K562 (cell line): ENCODE data around the gene MAN2A1.

ENCODE experiments used
- EZH2 ChIP-seq: IDR thresholded peaks from 2 replicates; pipeline ENCODE4 v1.6.1; 2012; ENCODE audit warnings: low read depth, mild to moderate bottlenecking, inconsistent platforms, low read length, borderline replicate concordance
- FOS ChIP-seq: IDR thresholded peaks from 3 replicates; pipeline ENCODE4 v1.6.1; 2011; ENCODE audit not compliant: insufficient read length; ENCODE audit errors: extremely low read depth
- JUN ChIP-seq, 2 experiments: sonication (generic) in 1 of 2; formaldehyde crosslinking in 1 of 2; IDR thresholded peaks; 2 replicates each; pipeline versions ENCODE4 v1.6.1 to v1.8.0; 2012 to 2022; ENCODE audit warnings: borderline replicate concordance in 2 of 2, mild to moderate bottlenecking in 2 of 2, improper control_type of control experiment in 1 of 2, low read depth in 1 of 2, low read length in 1 of 2, missing genetic modification reagents in 1 of 2
- L3MBTL2 ChIP-seq: fragments of 450-650 bp; IDR thresholded peaks from 2 replicates; pipeline ENCODE4 v1.6.1; 2016; ENCODE audit warnings: mild to moderate bottlenecking, moderate library complexity
- MYBL2 ChIP-seq, 2 experiments: fragments of 450-650 bp in 1 of 2; sonication (generic) in 1 of 2; formaldehyde crosslinking in 1 of 2; IDR thresholded peaks; 2 replicates each; pipeline versions ENCODE4 v1.6.1 to v1.8.1; 2017 to 2022; ENCODE audit warnings: borderline replicate concordance in 1 of 2, inconsistent platforms in 1 of 2, low read depth in 1 of 2, mild to moderate bottlenecking in 1 of 2, missing genetic modification reagents in 1 of 2, moderate library complexity in 1 of 2
- SP1 ChIP-seq: sonication (generic); formaldehyde crosslinking; IDR thresholded peaks from 2 replicates; pipeline ENCODE4 v1.8.1; 2022; ENCODE audit warnings: mild to moderate bottlenecking, missing genetic modification reagents
- ZBTB8A ChIP-seq: fragments of 450-650 bp; IDR thresholded peaks from 2 replicates; pipeline ENCODE4 v1.6.1; 2018; ENCODE audit warnings: mild to moderate bottlenecking, moderate library complexity; ENCODE audit not compliant: partially characterized antibody
- TF ChIP-seq, protein P1 (sequence below): sonication (generic); formaldehyde crosslinking; IDR thresholded peaks from 2 replicates; pipeline ENCODE4 v1.8.1; 2023; ENCODE audit warnings: mild to moderate bottlenecking, missing genetic modification reagents
- TF ChIP-seq, protein P2 (sequence below): sonication (generic); formaldehyde crosslinking; IDR thresholded peaks from 2 replicates; pipeline ENCODE4 v1.8.1; 2022; ENCODE audit warnings: missing genetic modification reagents
- TF ChIP-seq, protein P3 (sequence below): sonication (generic); formaldehyde crosslinking; IDR thresholded peaks from 2 replicates; pipeline ENCODE4 v1.8.1; 2023; ENCODE audit warnings: mild to moderate bottlenecking, missing genetic modification reagents
- TF ChIP-seq, protein P4 (sequence below), 3 experiments: IDR thresholded peaks in 2 of 3; conservative IDR thresholded peaks in 1 of 3; 2 replicates each; pipeline ENCODE4 v1.5.1; 2011 to 2012; ENCODE audit warnings: low read length in 3 of 3, mild to moderate bottlenecking in 3 of 3, control low read depth in 2 of 3, improper control_type of control experiment in 1 of 3, inconsistent platforms in 1 of 3, low read depth in 1 of 3, mixed read lengths in 1 of 3, moderate library complexity in 1 of 3; ENCODE audit not compliant: insufficient read depth in 2 of 3
- TF ChIP-seq, protein P5 (sequence below): sonication (generic); formaldehyde crosslinking; IDR thresholded peaks from 2 replicates; pipeline ENCODE4 v1.8.0; 2022; ENCODE audit warnings: mild to moderate bottlenecking, low read depth, missing genetic modification reagents

DNA sequence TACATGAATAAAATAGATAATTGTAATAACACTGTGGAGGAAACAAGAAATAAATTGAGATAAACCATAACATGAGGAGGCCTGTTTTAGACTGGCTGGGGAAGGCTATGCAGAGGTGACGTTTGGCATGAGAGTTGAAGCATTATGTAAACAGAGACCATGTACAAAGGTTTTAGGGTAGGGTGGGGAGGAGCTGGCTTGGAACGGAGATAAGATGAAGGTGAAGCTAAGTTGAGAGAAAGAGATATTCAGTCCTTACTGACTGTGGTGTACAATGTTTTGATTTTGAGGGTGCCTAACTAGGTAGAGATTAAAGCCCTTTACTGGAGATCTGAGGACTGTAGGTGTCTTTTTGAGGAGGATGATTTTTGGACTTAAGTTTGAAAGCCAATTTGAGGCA, 17.8 kb downstream of the MAN2A1 start:
- TF ChIP-seq FOS, result no peak
- no peak for TF ChIP-seq ZBTB8A
- TF ChIP-seq SP1 (CRISPR knock-in tag), result no peak
- TF ChIP-seq EZH2, result no peak
- no peak for TF ChIP-seq MYBL2 (IDR thresholded peaks at IDR 0.05; ENCODE audit: low read depth)
- TF ChIP-seq MYBL2 (CRISPR knock-in tag; IDR thresholded peaks at IDR 0.05; ENCODE audit: borderline replicate concordance), result no peak
- TF ChIP-seq, protein P1, sequence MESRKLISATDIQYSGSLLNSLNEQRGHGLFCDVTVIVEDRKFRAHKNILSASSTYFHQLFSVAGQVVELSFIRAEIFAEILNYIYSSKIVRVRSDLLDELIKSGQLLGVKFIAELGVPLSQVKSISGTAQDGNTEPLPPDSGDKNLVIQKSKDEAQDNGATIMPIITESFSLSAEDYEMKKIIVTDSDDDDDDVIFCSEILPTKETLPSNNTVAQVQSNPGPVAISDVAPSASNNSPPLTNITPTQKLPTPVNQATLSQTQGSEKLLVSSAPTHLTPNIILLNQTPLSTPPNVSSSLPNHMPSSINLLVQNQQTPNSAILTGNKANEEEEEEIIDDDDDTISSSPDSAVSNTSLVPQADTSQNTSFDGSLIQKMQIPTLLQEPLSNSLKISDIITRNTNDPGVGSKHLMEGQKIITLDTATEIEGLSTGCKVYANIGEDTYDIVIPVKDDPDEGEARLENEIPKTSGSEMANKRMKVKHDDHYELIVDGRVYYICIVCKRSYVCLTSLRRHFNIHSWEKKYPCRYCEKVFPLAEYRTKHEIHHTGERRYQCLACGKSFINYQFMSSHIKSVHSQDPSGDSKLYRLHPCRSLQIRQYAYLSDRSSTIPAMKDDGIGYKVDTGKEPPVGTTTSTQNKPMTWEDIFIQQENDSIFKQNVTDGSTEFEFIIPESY, result no peak
- TF ChIP-seq, protein P2, sequence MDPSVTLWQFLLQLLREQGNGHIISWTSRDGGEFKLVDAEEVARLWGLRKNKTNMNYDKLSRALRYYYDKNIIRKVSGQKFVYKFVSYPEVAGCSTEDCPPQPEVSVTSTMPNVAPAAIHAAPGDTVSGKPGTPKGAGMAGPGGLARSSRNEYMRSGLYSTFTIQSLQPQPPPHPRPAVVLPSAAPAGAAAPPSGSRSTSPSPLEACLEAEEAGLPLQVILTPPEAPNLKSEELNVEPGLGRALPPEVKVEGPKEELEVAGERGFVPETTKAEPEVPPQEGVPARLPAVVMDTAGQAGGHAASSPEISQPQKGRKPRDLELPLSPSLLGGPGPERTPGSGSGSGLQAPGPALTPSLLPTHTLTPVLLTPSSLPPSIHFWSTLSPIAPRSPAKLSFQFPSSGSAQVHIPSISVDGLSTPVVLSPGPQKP (CRISPR knock-in tag), result no peak
- no peak for TF ChIP-seq JUN (IDR thresholded peaks at IDR 0.05; ENCODE audit: borderline replicate concordance, low read depth, low read length)
- no peak for TF ChIP-seq JUN (CRISPR knock-in tag; IDR thresholded peaks at IDR 0.05; ENCODE audit: borderline replicate concordance)
- TF ChIP-seq, protein P3, sequence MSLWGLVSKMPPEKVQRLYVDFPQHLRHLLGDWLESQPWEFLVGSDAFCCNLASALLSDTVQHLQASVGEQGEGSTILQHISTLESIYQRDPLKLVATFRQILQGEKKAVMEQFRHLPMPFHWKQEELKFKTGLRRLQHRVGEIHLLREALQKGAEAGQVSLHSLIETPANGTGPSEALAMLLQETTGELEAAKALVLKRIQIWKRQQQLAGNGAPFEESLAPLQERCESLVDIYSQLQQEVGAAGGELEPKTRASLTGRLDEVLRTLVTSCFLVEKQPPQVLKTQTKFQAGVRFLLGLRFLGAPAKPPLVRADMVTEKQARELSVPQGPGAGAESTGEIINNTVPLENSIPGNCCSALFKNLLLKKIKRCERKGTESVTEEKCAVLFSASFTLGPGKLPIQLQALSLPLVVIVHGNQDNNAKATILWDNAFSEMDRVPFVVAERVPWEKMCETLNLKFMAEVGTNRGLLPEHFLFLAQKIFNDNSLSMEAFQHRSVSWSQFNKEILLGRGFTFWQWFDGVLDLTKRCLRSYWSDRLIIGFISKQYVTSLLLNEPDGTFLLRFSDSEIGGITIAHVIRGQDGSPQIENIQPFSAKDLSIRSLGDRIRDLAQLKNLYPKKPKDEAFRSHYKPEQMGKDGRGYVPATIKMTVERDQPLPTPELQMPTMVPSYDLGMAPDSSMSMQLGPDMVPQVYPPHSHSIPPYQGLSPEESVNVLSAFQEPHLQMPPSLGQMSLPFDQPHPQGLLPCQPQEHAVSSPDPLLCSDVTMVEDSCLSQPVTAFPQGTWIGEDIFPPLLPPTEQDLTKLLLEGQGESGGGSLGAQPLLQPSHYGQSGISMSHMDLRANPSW (CRISPR knock-in tag), result no peak
- TF ChIP-seq, protein P4, sequence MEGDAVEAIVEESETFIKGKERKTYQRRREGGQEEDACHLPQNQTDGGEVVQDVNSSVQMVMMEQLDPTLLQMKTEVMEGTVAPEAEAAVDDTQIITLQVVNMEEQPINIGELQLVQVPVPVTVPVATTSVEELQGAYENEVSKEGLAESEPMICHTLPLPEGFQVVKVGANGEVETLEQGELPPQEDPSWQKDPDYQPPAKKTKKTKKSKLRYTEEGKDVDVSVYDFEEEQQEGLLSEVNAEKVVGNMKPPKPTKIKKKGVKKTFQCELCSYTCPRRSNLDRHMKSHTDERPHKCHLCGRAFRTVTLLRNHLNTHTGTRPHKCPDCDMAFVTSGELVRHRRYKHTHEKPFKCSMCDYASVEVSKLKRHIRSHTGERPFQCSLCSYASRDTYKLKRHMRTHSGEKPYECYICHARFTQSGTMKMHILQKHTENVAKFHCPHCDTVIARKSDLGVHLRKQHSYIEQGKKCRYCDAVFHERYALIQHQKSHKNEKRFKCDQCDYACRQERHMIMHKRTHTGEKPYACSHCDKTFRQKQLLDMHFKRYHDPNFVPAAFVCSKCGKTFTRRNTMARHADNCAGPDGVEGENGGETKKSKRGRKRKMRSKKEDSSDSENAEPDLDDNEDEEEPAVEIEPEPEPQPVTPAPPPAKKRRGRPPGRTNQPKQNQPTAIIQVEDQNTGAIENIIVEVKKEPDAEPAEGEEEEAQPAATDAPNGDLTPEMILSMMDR (IDR thresholded peaks at IDR 0.05 in 2 of 3, conservative IDR thresholded peaks at IDR 0.05 in 1 of 3; ENCODE audit: insufficient read depth in 2 of 3, low read depth in 1 of 3, low read length in 3 of 3), result no peak
- TF ChIP-seq L3MBTL2, result no peak
- TF ChIP-seq, protein P5, sequence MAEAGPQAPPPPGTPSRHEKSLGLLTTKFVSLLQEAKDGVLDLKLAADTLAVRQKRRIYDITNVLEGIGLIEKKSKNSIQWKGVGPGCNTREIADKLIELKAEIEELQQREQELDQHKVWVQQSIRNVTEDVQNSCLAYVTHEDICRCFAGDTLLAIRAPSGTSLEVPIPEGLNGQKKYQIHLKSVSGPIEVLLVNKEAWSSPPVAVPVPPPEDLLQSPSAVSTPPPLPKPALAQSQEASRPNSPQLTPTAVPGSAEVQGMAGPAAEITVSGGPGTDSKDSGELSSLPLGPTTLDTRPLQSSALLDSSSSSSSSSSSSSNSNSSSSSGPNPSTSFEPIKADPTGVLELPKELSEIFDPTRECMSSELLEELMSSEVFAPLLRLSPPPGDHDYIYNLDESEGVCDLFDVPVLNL (CRISPR knock-in tag), result no peak
